ENCODE data around the gene BCL2L11. TPM values are rescaled to one million over a fixed set of nuclear protein-coding genes. Genes with fewer than 3 reads are reported as not detected.
A peak's percentile ranks its signal among the peaks of the same experiment; 100 is the strongest.

Gene BCL2L11
- total and polyA plus RNA-seq, 9 of the 15 experiments (the other 6 are each of a cell fraction or from before 2014, with no cell fraction given) = 2.2 to 18.8 (median 5.0) TPM

- TF ChIP-seq, protein P1, sequence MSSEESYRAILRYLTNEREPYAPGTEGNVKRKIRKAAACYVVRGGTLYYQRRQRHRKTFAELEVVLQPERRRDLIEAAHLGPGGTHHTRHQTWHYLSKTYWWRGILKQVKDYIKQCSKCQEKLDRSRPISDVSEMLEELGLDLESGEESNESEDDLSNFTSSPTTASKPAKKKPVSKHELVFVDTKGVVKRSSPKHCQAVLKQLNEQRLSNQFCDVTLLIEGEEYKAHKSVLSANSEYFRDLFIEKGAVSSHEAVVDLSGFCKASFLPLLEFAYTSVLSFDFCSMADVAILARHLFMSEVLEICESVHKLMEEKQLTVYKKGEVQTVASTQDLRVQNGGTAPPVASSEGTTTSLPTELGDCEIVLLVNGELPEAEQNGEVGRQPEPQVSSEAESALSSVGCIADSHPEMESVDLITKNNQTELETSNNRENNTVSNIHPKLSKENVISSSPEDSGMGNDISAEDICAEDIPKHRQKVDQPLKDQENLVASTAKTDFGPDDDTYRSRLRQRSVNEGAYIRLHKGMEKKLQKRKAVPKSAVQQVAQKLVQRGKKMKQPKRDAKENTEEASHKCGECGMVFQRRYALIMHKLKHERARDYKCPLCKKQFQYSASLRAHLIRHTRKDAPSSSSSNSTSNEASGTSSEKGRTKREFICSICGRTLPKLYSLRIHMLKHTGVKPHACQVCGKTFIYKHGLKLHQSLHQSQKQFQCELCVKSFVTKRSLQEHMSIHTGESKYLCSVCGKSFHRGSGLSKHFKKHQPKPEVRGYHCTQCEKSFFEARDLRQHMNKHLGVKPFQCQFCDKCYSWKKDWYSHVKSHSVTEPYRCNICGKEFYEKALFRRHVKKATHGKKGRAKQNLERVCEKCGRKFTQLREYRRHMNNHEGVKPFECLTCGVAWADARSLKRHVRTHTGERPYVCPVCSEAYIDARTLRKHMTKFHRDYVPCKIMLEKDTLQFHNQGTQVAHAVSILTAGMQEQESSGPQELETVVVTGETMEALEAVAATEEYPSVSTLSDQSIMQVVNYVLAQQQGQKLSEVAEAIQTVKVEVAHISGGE (CRISPR knock-in tag; IDR thresholded peaks at IDR 0.05) = no peak
- TF ChIP-seq ILF3 (IDR thresholded peaks at IDR 0.05; ENCODE audit: borderline replicate concordance) (no peak), SMARCC2 (IDR thresholded peaks at IDR 0.05; ENCODE audit: low read depth) (no peak), ZKSCAN8 (CRISPR knock-in tag; IDR thresholded peaks at IDR 0.05) (peak; percentile 92), STAG1 (CRISPR knock-in tag; IDR thresholded peaks at IDR 0.05; ENCODE audit: borderline replicate concordance) (no peak), NCOR1 (IDR thresholded peaks at IDR 0.05) (peak; percentile 66), KLF16 (IDR thresholded peaks at IDR 0.05) (peak; percentile 81), FOXK1 (CRISPR knock-in tag; IDR thresholded peaks at IDR 0.05; ENCODE audit: borderline replicate concordance) (no peak), TSC22D4 (tag; IDR thresholded peaks at IDR 0.05) (no peak), TAL1 (IDR thresholded peaks at IDR 0.05) (peak; percentile 66), MEF2D (tag; conservative IDR thresholded peaks at IDR 0.05; ENCODE audit: low read depth) (peak; percentile 65), FOXP4 (CRISPR knock-in tag; IDR thresholded peaks at IDR 0.05; ENCODE audit: borderline replicate concordance) (no peak), RNF2 (IDR thresholded peaks at IDR 0.05) (peak; percentile 42; the same call in 1 of the 2 replicates), ZNF12 (CRISPR knock-in tag; IDR thresholded peaks at IDR 0.05) (no peak), ATF3 (IDR thresholded peaks at IDR 0.05) (peak; percentile 53; the same call in 1 of the 2 replicates), ATF3 (CRISPR knock-in tag; conservative IDR thresholded peaks at IDR 0.05) (no peak), PYGO2 (tag; IDR thresholded peaks at IDR 0.05) (no peak; the same call in 1 of the 2 replicates), PHB2 (IDR thresholded peaks at IDR 0.05; ENCODE audit: low read depth) (no peak), CHCHD3 (CRISPR knock-in tag; IDR thresholded peaks at IDR 0.05) (no peak)
- TF ChIP-seq, protein P2, sequence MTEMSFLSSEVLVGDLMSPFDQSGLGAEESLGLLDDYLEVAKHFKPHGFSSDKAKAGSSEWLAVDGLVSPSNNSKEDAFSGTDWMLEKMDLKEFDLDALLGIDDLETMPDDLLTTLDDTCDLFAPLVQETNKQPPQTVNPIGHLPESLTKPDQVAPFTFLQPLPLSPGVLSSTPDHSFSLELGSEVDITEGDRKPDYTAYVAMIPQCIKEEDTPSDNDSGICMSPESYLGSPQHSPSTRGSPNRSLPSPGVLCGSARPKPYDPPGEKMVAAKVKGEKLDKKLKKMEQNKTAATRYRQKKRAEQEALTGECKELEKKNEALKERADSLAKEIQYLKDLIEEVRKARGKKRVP (CRISPR knock-in tag; IDR thresholded peaks at IDR 0.05) = no peak
These were observed 42.1 kb downstream of the BCL2L11 start (continued) for GRCh38 chr2:111162718-111163331.
